GM19438 (cell line): Measurements from ENCODE around the gene RDH14.

ENCODE experiments used
- ATAC-seq: cut with Tn5 transposase; IDR thresholded peaks from one replicate; pipeline ENCODE4 v1.9.1; 2021; ENCODE audit warnings: low read depth; ENCODE audit not compliant: unreplicated experiment

Gene RDH14

DNA sequence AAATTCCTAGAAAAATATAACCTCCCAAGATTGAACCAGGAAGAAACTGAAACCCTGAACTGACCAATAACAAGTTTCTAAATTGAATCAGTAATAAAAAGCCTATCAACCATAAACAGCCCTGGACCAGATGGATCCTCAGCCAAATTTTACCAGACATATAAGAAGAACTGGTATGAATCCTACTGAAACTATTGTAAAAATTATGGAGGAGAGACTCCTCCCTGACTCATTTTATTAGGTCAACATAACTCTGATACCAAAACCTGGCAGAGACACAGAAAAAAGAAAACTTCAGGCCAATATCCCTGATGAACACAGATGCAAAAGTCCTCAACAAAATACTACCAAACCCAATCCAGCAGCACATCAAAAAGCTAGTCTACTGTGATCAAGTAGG is 17.6 kb upstream of the RDH14 start:
- no peak for ATAC-seq

DNA sequence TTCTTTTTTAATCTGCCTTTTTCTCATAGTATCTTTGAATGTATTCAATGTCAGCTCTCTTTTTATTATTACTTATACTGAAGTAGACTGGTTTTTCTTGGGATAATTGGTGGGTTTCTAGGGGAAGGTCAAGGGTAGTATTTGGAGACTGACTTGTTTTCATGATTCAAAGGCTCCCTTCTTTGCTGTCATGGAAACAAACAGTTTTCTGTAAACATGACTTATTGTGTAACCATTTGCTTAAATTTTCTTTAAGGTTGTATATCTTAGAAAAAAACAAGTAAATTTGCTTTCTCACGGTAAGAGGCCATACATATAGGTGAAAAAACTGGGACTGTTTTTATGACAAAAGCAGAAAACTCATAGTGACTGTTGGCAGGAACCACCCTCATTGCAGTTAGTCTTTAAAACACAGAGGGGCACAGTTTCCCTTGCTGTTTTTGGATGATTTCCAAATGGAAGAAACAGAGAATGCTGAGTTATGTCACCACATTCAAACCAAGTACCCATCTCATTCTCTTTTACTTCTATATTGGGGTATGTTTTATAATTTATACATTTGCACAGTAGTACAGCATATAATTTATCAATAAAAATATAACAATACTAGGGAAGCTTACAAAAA is 5.8 kb upstream of the RDH14 start:
- no peak for ATAC-seq

GRCh38 chr2:18560797-18561085 is 288 bp upstream of the RDH14 start:
- ATAC-seq: no peak

DNA sequence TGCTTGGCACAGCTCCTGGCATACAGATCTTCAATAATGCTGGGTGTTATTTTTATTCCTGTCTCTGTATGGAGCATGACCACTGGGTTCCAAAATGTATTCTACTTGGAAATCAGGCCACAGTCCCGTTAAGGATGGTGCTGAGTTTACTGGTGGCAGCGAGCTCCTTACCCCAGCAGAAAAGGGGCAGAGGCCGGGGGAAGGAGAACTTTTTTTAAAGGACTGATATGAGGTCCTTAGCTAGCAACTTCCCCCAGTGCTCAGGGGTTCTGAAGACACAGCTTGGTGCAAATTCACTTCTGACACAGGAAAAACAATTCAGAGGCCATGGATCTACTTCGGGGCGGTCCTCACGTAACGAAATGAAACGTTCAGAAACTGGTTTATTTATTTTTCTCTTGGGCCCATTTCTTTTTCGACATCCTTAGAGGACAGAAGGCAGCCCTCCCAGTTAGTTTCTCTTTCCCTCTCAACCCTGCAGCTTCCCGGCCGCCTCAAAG is 872 bp downstream of the RDH14 start:
- peak; percentile 1 for ATAC-seq

GRCh38 chr2:18558458-18558857 is 2.0 kb downstream of the RDH14 start:
- no peak for ATAC-seq

GRCh38 chr2:18557121-18557520 is 3.3 kb downstream of the RDH14 start:
- ATAC-seq: no peak

- ATAC-seq: no peak
These were observed 7.9 kb downstream of the RDH14 start for GRCh38 chr2:18552351-18553077.

DNA sequence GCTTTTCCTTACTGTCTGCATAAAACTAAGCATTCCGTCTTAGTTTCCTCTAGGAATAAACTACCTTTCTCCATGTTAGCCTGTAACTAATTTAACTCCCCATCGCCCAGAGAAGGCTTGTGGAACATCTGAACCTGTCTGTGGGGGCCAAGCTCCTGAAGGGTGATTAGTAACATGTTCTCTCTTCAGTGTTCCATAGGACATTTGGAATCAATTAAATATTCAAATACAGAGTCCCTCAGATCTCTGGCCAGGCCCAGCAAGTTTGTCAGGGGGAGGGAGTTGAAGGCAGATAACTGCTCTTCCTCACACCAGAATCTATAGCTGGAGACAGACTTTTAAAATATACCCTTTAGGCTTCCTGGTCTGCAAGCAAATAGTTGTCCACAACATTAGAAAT is 8.8 kb downstream of the RDH14 start:
- no peak for ATAC-seq

- no peak for ATAC-seq
These were observed 9.3 kb downstream of the RDH14 start for GRCh38 chr2:18551169-18551568.

GRCh38 chr2:18550433-18550832 is 10.0 kb downstream of the RDH14 start:
- ATAC-seq: no peak

GRCh38 chr2:18549083-18549482 is 11.4 kb downstream of the RDH14 start:
- ATAC-seq: no peak

- ATAC-seq: no peak
These were observed 11.8 kb downstream of the RDH14 start for GRCh38 chr2:18548621-18549020.

DNA sequence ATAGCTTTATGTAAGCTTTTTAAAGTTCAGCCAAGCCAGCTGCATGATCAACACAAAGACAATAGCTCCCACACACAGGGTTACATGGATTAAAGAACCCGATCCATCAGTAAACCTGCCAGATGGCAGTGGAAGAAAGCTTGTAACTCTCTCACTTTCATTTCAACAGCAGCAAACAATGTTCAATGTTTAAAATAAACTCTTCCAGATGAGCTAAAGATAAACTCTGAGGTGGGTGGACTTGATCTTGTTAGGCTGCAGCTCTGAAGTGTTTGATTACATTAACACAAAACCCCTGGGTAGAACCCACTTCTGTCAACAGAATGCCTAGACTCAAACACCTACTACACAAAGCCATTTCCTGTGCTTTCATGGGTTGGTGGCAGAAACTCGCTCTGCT is 13.9 kb downstream of the RDH14 start:
- ATAC-seq: no peak

- no peak for ATAC-seq
These were observed 15.1 kb downstream of the RDH14 start for GRCh38 chr2:18545384-18545783.

DNA sequence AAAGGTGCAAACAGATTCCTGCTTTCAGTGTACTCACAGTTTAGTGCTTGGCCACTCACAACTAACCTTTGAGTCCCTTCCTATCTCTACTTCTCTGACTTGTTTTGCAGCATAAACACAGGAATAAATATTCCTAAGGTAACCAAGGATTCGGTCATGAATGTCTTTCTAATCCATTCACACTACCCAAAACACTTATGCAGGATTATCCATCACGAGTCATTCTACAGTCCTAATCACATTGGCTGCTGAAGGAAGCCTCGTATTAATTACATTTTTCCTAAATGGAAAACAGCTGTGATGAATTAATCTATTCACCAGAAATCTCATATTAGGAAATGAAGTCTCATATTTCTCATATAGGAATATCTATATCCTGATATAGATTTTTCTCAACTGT is 16.3 kb downstream of the RDH14 start:
- ATAC-seq: no peak

DNA sequence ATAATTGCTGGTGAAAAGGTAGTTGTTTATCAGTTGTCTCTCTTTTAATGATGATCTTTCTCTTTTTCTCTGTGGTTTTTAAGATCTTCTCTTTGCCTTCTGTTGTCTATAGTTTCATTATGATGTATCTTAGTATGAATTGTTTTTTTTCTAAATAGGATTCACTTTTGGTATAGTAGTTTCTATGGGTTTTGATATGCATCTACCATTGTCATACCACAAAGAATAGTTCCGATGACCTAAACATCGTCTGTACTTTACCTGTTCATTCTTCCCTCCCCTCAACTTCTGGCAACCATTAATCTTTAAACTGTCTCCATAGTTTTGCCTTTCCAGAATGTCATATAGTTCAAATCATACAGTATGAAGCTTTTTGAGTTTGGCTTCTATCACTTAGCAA is 19.6 kb downstream of the RDH14 start:
- ATAC-seq: no peak

DNA sequence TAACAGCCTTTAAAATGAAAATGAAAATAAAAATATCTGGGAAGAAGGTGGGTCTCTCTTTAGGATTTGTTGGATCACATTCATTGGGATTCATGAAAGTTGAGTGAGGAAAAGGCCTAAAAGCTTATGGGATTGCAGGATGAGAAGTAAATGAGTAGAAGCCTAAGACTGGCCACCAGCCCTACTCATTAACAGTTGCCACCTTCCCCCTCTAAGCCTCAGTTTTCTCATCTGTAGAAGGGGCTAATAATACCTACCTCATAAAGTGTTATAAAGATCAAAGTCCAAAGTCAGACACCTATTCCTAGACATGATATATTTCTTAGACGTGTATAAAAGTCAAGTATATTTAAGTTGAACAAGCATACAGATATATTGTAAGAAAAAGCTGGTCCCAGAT is 23.8 kb downstream of the RDH14 start:
- no peak for ATAC-seq

DNA sequence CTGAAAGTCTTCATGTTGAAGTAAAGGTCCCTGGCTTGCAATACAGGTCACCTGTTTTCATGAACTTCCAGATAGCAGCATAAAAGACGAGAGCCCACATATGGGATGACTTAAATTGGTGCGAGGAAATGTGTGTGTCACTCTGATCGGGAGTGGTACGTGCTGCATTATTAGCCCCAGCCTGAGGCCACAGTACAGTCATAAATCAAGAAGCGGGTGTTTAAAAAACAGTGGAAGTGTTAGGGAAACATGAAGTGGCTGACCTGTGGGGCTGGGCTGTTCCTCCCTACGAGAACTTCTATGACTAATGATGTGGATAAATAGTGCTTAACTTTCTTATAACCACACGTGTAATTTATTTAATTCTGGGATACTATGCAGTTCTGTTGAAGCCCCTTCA is 24.4 kb downstream of the RDH14 start:
- ATAC-seq: no peak

- no peak for ATAC-seq
These were observed 29.3 kb downstream of the RDH14 start for GRCh38 chr2:18531194-18531593.

DNA sequence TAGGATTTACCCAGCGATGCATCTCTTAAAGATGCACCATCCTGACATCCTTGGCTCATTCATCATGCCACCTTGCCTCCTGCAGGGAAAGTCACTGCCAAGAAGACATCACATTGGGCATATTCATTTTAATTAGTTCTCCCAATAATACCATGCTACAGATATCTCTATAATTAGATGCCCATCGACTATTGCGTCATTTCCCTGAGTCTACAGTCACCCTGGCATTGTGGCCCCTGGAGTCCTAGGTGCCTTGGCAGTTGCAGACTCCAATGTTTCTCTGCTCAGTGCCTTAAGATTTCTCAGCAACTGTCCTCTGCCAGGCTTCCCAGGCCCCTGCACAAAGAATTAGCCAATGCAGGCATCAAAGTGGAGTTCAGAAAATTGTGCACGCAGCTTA is 32.6 kb downstream of the RDH14 start:
- ATAC-seq: no peak

DNA sequence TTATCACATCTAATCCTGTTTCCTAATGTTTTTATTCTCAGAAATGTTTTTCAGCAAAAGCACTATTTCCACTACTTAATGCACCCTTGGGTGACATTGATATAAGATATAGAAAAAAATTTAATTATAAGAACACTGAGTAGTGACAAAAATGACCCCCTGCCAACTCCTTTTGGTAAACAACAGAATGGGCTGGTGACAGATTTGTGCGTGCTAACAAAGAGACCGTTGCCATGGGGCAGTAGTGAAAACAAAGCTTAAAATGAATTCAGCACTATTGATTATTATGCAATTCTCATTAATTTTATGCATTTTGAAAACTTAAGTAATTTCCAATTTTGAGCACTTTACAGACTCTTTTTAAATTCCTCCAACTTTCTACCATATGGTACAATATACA is 33.1 kb downstream of the RDH14 start:
- no peak for ATAC-seq

DNA sequence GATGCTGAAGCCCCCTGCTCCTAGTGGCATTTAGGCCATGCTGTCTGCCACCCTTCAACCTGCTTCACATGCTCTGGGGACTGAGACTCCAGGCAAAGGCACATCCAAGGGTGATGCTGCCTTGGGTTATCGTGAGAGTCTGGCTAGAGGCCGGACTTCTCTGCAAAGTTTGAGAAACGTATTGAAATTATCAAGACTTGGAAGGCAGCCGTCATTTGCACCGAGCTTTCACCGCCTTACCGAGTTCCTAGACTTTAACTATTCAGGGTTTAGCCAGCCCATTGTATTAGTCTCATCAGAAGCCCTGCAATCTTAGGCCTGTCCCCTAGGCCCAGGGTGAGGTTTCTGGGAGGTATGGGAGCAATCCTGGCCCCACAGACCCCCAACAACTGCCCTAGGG is 34.0 kb downstream of the RDH14 start:
- no peak for ATAC-seq

- ATAC-seq: no peak
These were observed 34.6 kb downstream of the RDH14 start for GRCh38 chr2:18525852-18526251.
